ACC112 (cell line): ENCODE data around the gene KLHL29.

Experiments used
- H2AFZ ChIP-seq: fragments of 200-600 bp; sonication (generic); one replicate; pipeline ENCODE4 v1.6.0; 2017; ENCODE audit warnings: antibody characterized with exemption, low read length; ENCODE audit not compliant: unreplicated experiment
- H3K27ac ChIP-seq: fragments of 200-600 bp; sonication (generic); 2 replicates; pipeline ENCODE4 v1.5.1; 2014; ENCODE audit warnings: low read depth, mild to moderate bottlenecking, antibody characterized with exemption, low read length, moderate library complexity
- H3K27me3 ChIP-seq: fragments of 200-600 bp; sonication (generic); 2 replicates; pipeline ENCODE4 v1.6.1; 2014; ENCODE audit warnings: mild to moderate bottlenecking, antibody characterized with exemption, low read length, moderate library complexity, mixed read lengths; ENCODE audit not compliant: insufficient read depth
- H3K36me3 ChIP-seq: fragments of 200-600 bp; sonication (generic); 2 replicates; pipeline ENCODE4 v1.6.1; 2016; ENCODE audit warnings: mild to moderate bottlenecking, antibody characterized with exemption, low read length, moderate library complexity, mixed read lengths; ENCODE audit not compliant: insufficient read depth
- H3K4me1 ChIP-seq: fragments of 200-600 bp; sonication (generic); one replicate; pipeline ENCODE4 v1.6.1; 2016; ENCODE audit warnings: low read length, mixed read lengths; ENCODE audit not compliant: insufficient read depth, unreplicated experiment, control insufficient read depth
- H3K4me3 ChIP-seq: fragments of 200-600 bp; sonication (generic); 2 replicates; pipeline ENCODE4 v1.5.1; 2014; ENCODE audit warnings: mild to moderate bottlenecking, low read depth, low read length
- H3K79me2 ChIP-seq: fragments of 200-600 bp; sonication (generic); one replicate; pipeline ENCODE4 v1.6.0; 2016; ENCODE audit warnings: low read length; ENCODE audit not compliant: control insufficient read depth, unreplicated experiment, insufficient read depth

Gene KLHL29

GRCh38 chr2:23705771-23706612, 321.0 kb downstream of the KLHL29 start:
- no peak overlapping the region for H3K27ac ChIP-seq
- H3K4me3 ChIP-seq, result no peak overlapping the region
- H3K4me1 ChIP-seq, result no peaks in the 10 kb centered on the region
- no peaks in the 10 kb centered on the region for H3K27me3 ChIP-seq
- no peaks in the 10 kb centered on the region for H3K36me3 ChIP-seq
- no peak overlapping the region for H2AFZ ChIP-seq
- no peaks in the 10 kb centered on the region for H3K79me2 ChIP-seq

- H3K4me3 ChIP-seq, result no peak overlapping the region
- H3K27ac ChIP-seq, result no peak overlapping the region
- no peaks in the 10 kb centered on the region for H3K4me1 ChIP-seq
- H3K79me2 ChIP-seq, result no peaks in the 10 kb centered on the region
- H2AFZ ChIP-seq, result no peak overlapping the region
- no peaks in the 10 kb centered on the region for H3K27me3 ChIP-seq
- no peaks in the 10 kb centered on the region for H3K36me3 ChIP-seq
Measured at GRCh38 chr2:23706613-23707078, 321.7 kb downstream of the KLHL29 start.

GRCh38 chr2:23707096-23707495, 322.1 kb downstream of the KLHL29 start:
- Histone ChIP-seq H3K4me1 (no peaks in the 10 kb centered on the region), H3K27me3 (no peaks in the 10 kb centered on the region), H3K36me3 (no peaks in the 10 kb centered on the region), H3K4me3 (no peak overlapping the region), H3K79me2 (no peaks in the 10 kb centered on the region), H3K27ac (no peak overlapping the region), H2AFZ (no peak overlapping the region)

GRCh38 chr2:23708771-23709170, 323.8 kb downstream of the KLHL29 start:
- no peaks in the 10 kb centered on the region for H3K4me1 ChIP-seq
- H3K27ac ChIP-seq, result no peak overlapping the region
- no peak overlapping the region for H3K4me3 ChIP-seq
- no peaks in the 10 kb centered on the region for H3K36me3 ChIP-seq
- H2AFZ ChIP-seq, result no peak overlapping the region
- H3K27me3 ChIP-seq, result no peaks in the 10 kb centered on the region
- no peaks in the 10 kb centered on the region for H3K79me2 ChIP-seq

- Histone ChIP-seq H3K4me3 (no peak overlapping the region), H2AFZ (no peak overlapping the region), H3K4me1 (no peaks in the 10 kb centered on the region), H3K27me3 (no peaks in the 10 kb centered on the region), H3K27ac (no peak overlapping the region), H3K79me2 (no peaks in the 10 kb centered on the region), H3K36me3 (no peaks in the 10 kb centered on the region)
Measured at GRCh38 chr2:23709311-23709710, 324.3 kb downstream of the KLHL29 start.

GRCh38 chr2:23711979-23712755, 327.2 kb downstream of the KLHL29 start:
- no peaks in the 10 kb centered on the region for H3K79me2 ChIP-seq
- H3K27ac ChIP-seq, result no peak overlapping the region
- H2AFZ ChIP-seq, result no peak overlapping the region
- no peaks in the 10 kb centered on the region for H3K4me1 ChIP-seq
- no peaks in the 10 kb centered on the region for H3K36me3 ChIP-seq
- no peak overlapping the region for H3K4me3 ChIP-seq
- no peaks in the 10 kb centered on the region for H3K27me3 ChIP-seq

GRCh38 chr2:23712756-23713151, 327.8 kb downstream of the KLHL29 start:
- Histone ChIP-seq H2AFZ (no peak overlapping the region), H3K4me3 (no peak overlapping the region), H3K79me2 (no peaks in the 10 kb centered on the region), H3K4me1 (no peaks in the 10 kb centered on the region), H3K27ac (no peak overlapping the region), H3K36me3 (no peaks in the 10 kb centered on the region), H3K27me3 (no peaks in the 10 kb centered on the region)

GRCh38 chr2:23713351-23713750, 328.4 kb downstream of the KLHL29 start:
- no peaks in the 10 kb centered on the region for H3K27me3 ChIP-seq
- H3K4me3 ChIP-seq, result no peak overlapping the region
- H3K79me2 ChIP-seq, result no peaks in the 10 kb centered on the region
- no peaks in the 10 kb centered on the region for H3K4me1 ChIP-seq
- no peak overlapping the region for H2AFZ ChIP-seq
- H3K27ac ChIP-seq, result no peak overlapping the region
- no peaks in the 10 kb centered on the region for H3K36me3 ChIP-seq

GRCh38 chr2:23718931-23719700, 334.1 kb downstream of the KLHL29 start:
- peaks cover 2% of the 10 kb centered on the region for H3K79me2 ChIP-seq
- no peaks in the 10 kb centered on the region for H3K27me3 ChIP-seq
- H3K27ac ChIP-seq, result no peak overlapping the region
- H2AFZ ChIP-seq, result no peak overlapping the region
- no peaks in the 10 kb centered on the region for H3K4me1 ChIP-seq
- no peak overlapping the region for H3K4me3 ChIP-seq
- 0 out of 2 replicates have a peak, but pooled peaks cover 4% of the 10 kb centered on the region for H3K36me3 ChIP-seq

- H2AFZ ChIP-seq, result no peak overlapping the region
- H3K4me3 ChIP-seq, result no peak overlapping the region
Measured at GRCh38 chr2:23719716-23720115, 334.7 kb downstream of the KLHL29 start.

More at GRCh38 chr2:23719716-23720115, 334.7 kb downstream of the KLHL29 start:
- Histone ChIP-seq H3K36me3 (0 out of 2 replicates have a peak, but pooled peaks cover 4% of the 10 kb centered on the region), H3K79me2 (peaks cover 2% of the 10 kb centered on the region), H3K4me1 (no peaks in the 10 kb centered on the region), H3K27ac (no peak overlapping the region), H3K27me3 (no peaks in the 10 kb centered on the region)
